K562 (cell line): ENCODE results near the gene CNTN4. TPM values are rescaled to one million over a fixed set of nuclear protein-coding genes. Genes with fewer than 3 reads are reported as not detected.
"Not testable (repeated sequence)": the region's sequence is repeated elsewhere in the genome, so short reads cannot be mapped to it uniquely, and the experiment has no call there.

Experiments used
- ATAC-seq: fragments of 200-7000 bp; cut with Tn5 transposase; 3 replicates; pipeline ENCODE4 v1.9.1; 2020; ENCODE audit warnings: moderate library complexity
- BruUV-seq: library from RNA; stranded (reverse); fragments of 400-500 nt; replicated peaks from 2 replicates; lab custom pipeline; 2021; lab: Mats Ljungman, UMichigan
- CTCF ChIA-PET: fragments of 300-600 bp; formaldehyde crosslinking; extraction: SDS; loops from one replicate; lab custom pipeline; 2021; ENCODE audit warnings: low intra/inter-chr PET ratio; lab: Yijun Ruan, JAX
- POLR2A ChIA-PET: fragments of 300-600, 350-650 bp; sonication (Branson Sonifier 250); formaldehyde crosslinking; extraction: SDS; loops from one replicate; lab custom pipeline; 2021; ENCODE audit warnings: antibody characterized with exemption, inconsistent platforms; lab: Yijun Ruan, JAX
- DNase-seq, 4 experiments: peaks; one replicate each; pipeline versions ENCODE4 v3.0.0 to v3.0.0-alpha.2; 2011 to 2018; ENCODE audit warnings: low spot score in 3 of 4, mixed read lengths in 3 of 4; ENCODE audit errors: extremely low read depth in 1 of 4
- FAIRE-seq: peaks from 2 replicates; lab custom pipeline; 2011; peaks lifted over from hg19 to GRCh38; lab: Jason Lieb, UNC
- H2AFZ ChIP-seq: 2 replicates; pipeline ENCODE4 v1.6.0; 2011; ENCODE audit warnings: low read depth, low read length, control low read depth, inconsistent platforms
- H3K27ac ChIP-seq: fragments of 200-600 bp; 3 replicates; pipeline ENCODE4 v1.8.0; 2011; ENCODE audit warnings: low read depth, mild to moderate bottlenecking, control low read depth, inconsistent platforms, low read length, moderate library complexity, mixed read lengths; ENCODE audit errors: extremely low read depth
- H3K27me3 ChIP-seq, 2 experiments: fragments of 300-600 bp in 1 of 2; 2 replicates in 1 of 2; 3 replicates in 1 of 2; pipeline versions ENCODE4 v1.6.0 to v1.8.0; 2011; ENCODE audit warnings: inconsistent platforms in 2 of 2, low read length in 2 of 2, mild to moderate bottlenecking in 1 of 2, mixed read lengths in 1 of 2, moderate library complexity in 1 of 2; ENCODE audit not compliant: control insufficient read depth in 2 of 2, insufficient read depth in 2 of 2
- H3K36me3 ChIP-seq: fragments of 300-600 bp; 3 replicates; pipeline ENCODE4 v1.8.0; 2011; ENCODE audit warnings: mild to moderate bottlenecking, low read length, inconsistent platforms; ENCODE audit not compliant: control insufficient read depth, insufficient read depth
- H3K4me1 ChIP-seq, 2 experiments: fragments of 200-600 bp in 1 of 2; replicated peaks in 1 of 2; 2 replicates in 1 of 2; 3 replicates in 1 of 2; pipeline versions ENCODE4 v1.5.1 to v1.8.0; 2011; ENCODE audit warnings: inconsistent platforms in 2 of 2, low read length in 2 of 2, mild to moderate bottlenecking in 1 of 2, mixed read lengths in 1 of 2, moderate library complexity in 1 of 2; ENCODE audit not compliant: control insufficient read depth in 2 of 2, insufficient read depth in 2 of 2
- H3K4me2 ChIP-seq: 2 replicates; pipeline ENCODE4 v1.6.1; 2011; ENCODE audit warnings: low read length, control low read depth, inconsistent platforms, mixed read lengths; ENCODE audit not compliant: insufficient read depth
- H3K4me3 ChIP-seq: fragments of 200-600 bp; sonication (generic), shearing (Covaris generic); 2 replicates; pipeline ENCODE4 v1.5.1; 2016; ENCODE audit warnings: control low read depth, inconsistent platforms
- H3K79me2 ChIP-seq: fragments of 200-600 bp; 3 replicates; pipeline ENCODE4 v1.8.0; 2011; ENCODE audit warnings: low read length, inconsistent platforms; ENCODE audit not compliant: control insufficient read depth, insufficient read depth
- H3K9ac ChIP-seq, 2 experiments: 2 replicates each; pipeline versions ENCODE4 v1.6.0 to v1.6.1; 2011; ENCODE audit warnings: low read depth in 2 of 2, low read length in 2 of 2, control low read depth in 1 of 2, inconsistent platforms in 1 of 2, mild to moderate bottlenecking in 1 of 2, mixed read lengths in 1 of 2; ENCODE audit not compliant: insufficient read depth in 1 of 2
- H3K9me1 ChIP-seq: one replicate; pipeline ENCODE4 v1.6.0; 2011; ENCODE audit warnings: inconsistent platforms, mild to moderate bottlenecking, low read length, moderate library complexity; ENCODE audit not compliant: control insufficient read depth, insufficient read depth
- H3K9me3 ChIP-seq: replicated peaks from 2 replicates; pipeline ENCODE4 v1.5.1; 2011; ENCODE audit warnings: low read depth, low read length, inconsistent platforms; ENCODE audit not compliant: control insufficient read depth, insufficient read depth
- H4K20me1 ChIP-seq: replicated peaks from 2 replicates; pipeline ENCODE4 v1.6.1; 2011; ENCODE audit warnings: low read length, inconsistent platforms, mixed read lengths; ENCODE audit not compliant: control insufficient read depth, insufficient read depth
- CLOCK ChIP-seq: fragments of 250-450 bp; sonication (Bioruptor Pico); IDR thresholded peaks from 2 replicates; pipeline ENCODE4 v1.4.0; 2020; ENCODE audit warnings: mild to moderate bottlenecking, moderate library complexity, borderline replicate concordance
- ZNF23 ChIP-seq: fragments of 250-450 bp; sonication (Bioruptor Pico); IDR thresholded peaks from 2 replicates; pipeline ENCODE4 v1.4.0; 2020; ENCODE audit warnings: mild to moderate bottlenecking
- WGBS: fragments of 100-300 bp; shearing (Covaris generic); methylation state at CpG from one replicate; pipeline ENCODE4 v1.1.6; 2016; ENCODE audit warnings: low coverage, mixed read lengths; ENCODE audit not compliant: insufficient coverage; ENCODE audit errors: missing lambda C conversion rate; 5-methylcytosine and 5-hydroxymethylcytosine counted together
- in situ Hi-C: fragments of 300-500 bp; cut with MboI; formaldehyde crosslinking; loops from 4 replicates; pipeline ENCODE4 v1.15.0; 2018; ENCODE audit warnings: inconsistent platforms, mixed read lengths
- intact Hi-C: fragments of 100-400 bp; cut with micrococcal nuclease; formaldehyde crosslinking; loops from 2 replicates; pipeline ENCODE4 v1.14.2; 2022
- polyA plus RNA-seq, 8 experiments: library from polyadenylated mRNA; depleted of rRNA in 4 of 8; stranded (reverse) in 5 of 8; unstranded in 3 of 8; fragments of >200 nt; fragmentation: Nextera tagmentation in 2 of 8; fragmentation: Illumina TruSeq in 1 of 8; extraction: Ambion mirVana in 2 of 8; extraction: Trizol in 1 of 8; gene quantifications; 2 replicates each; pipeline versions ENCODE4 v1.2.1 to v1.2.3, GENCODE V29; 2011 to 2014; ENCODE audit warnings: inconsistent platforms in 1 of 8, missing spikeins in 1 of 8
- total RNA-seq, 7 experiments: library from RNA; depleted of rRNA in 6 of 7; stranded (reverse); fragments of >200 nt in 6 of 7; fragmentation: Illumina TruSeq in 2 of 7; extraction: Trizol in 2 of 7; gene quantifications; 2 replicates each; pipeline versions ENCODE4 v1.2.1 to v1.2.3, GENCODE V29; 2011 to 2021; ENCODE audit warnings: low replicate concordance in 1 of 7

CNTN4 gene
- total and polyA plus RNA-seq, 9 of the 15 experiments (the other 6 are each of a cell fraction or from before 2014, with no cell fraction given), result not detected

GRCh38 chr3:2915826-2916225 is 817.2 kb downstream of the CNTN4 start:
- BruUV-seq, result no TSS peak
- 0% methylated on average over 3 of the region's 3 CpGs for WGBS
- no peak overlapping the region for H3K9ac ChIP-seq
- no peak for ATAC-seq
- ChIA-PET CTCF (no interaction called here), POLR2A (no interaction called here)
- TF ChIP-seq ZNF23 (CRISPR knock-in tag), result no peak
- TF ChIP-seq CLOCK (CRISPR knock-in tag), result no peak
- in situ Hi-C loops, result no loop called here
- H3K4me3 ChIP-seq, result no peak overlapping the region
- no peaks in the 10 kb centered on the region for H3K9me3 ChIP-seq
- no peaks in the 10 kb centered on the region for H4K20me1 ChIP-seq
- no peaks in the 10 kb centered on the region for H3K27me3 ChIP-seq
- H3K9me1 ChIP-seq, result no peaks in the 10 kb centered on the region
- intact Hi-C loops, result no loop called here
- H2AFZ ChIP-seq, result no peak overlapping the region
- H3K79me2 ChIP-seq, result no peaks in the 10 kb centered on the region
- no peak overlapping the region for H3K4me2 ChIP-seq
- H3K36me3 ChIP-seq, result no peaks in the 10 kb centered on the region
- no peaks in the 10 kb centered on the region for H3K4me1 ChIP-seq
- H3K27ac ChIP-seq, result no peak overlapping the region
- no peak for DNase-seq
- no peak for FAIRE-seq

DNA sequence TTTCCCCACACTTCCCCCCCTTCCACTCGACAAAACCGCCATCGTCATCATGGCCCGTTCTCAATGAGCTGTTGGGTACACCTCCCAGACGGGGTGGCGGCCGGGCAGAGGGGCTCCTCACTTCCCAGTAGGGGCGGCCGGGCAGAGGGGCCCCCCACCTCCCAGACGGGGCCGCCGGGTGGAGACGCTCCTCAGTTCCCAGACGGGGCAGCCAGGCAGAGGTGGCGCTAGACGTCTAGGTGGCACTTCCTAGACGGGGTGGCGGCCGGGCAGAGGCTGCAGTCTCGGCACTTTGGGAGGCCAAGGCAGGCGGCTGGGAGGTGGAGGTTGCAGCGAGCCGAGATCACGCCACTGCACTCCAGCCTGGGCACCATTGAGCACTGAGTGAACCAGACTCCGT is 818.0 kb downstream of the CNTN4 start:
- BruUV-seq, DNase-seq, H3K27me3 ChIP-seq, H3K4me3 ChIP-seq, intact Hi-C loops, POLR2A ChIA-PET, H3K9me1 ChIP-seq, H2AFZ ChIP-seq, H3K9ac ChIP-seq, H3K4me1 ChIP-seq, H3K27ac ChIP-seq, H3K36me3 ChIP-seq, ATAC-seq, H3K79me2 ChIP-seq, H3K9me3 ChIP-seq, H4K20me1 ChIP-seq, FAIRE-seq, H3K4me2 ChIP-seq, in situ Hi-C loops: not testable (repeated sequence)
- under 1% methylated on average over 14 of the region's 25 CpGs for WGBS
- CTCF ChIA-PET, result interaction anchor here (0.6 kb wide), 1 partner anchor 12 kb away, joined by 3 read pairs; no protein-coding TSS in a partner anchor
